Fibroblast of lung (primary cell): ENCODE data around the gene TSBP1. TPM values are rescaled to one million over a fixed set of nuclear protein-coding genes. Genes with fewer than 3 reads are reported as not detected.
A peak's percentile ranks its signal among the peaks of the same experiment; 100 is the strongest.

Experiments used
- DNase-seq, 2 donors: peaks; one replicate each; pipeline versions ENCODE4 v3.0.0 to v3.0.0-alpha.2; 2010; ENCODE audit warnings: low read depth in 2 of 2
- H2AFZ ChIP-seq: 2 replicates; pipeline ENCODE4 v1.5.1; 2012; ENCODE audit warnings: low read length, control low read depth, inconsistent platforms
- H3K27ac ChIP-seq: 2 replicates; pipeline ENCODE4 v1.5.1; 2011; ENCODE audit warnings: low read length, control low read depth; ENCODE audit not compliant: insufficient read depth
- H3K27me3 ChIP-seq: 2 replicates; pipeline ENCODE4 v1.5.1; 2011; ENCODE audit warnings: mild to moderate bottlenecking, low read length; ENCODE audit not compliant: control insufficient read depth, insufficient read depth
- H3K36me3 ChIP-seq: 2 replicates; pipeline ENCODE4 v1.5.1; 2011; ENCODE audit warnings: low read length; ENCODE audit not compliant: control insufficient read depth, insufficient read depth
- H3K4me1 ChIP-seq: 2 replicates; pipeline ENCODE4 v1.5.1; 2011; ENCODE audit warnings: low read length; ENCODE audit not compliant: control insufficient read depth, insufficient read depth; ENCODE audit errors: extremely low read depth
- H3K4me2 ChIP-seq: 2 replicates; pipeline ENCODE4 v1.5.1; 2011; ENCODE audit warnings: low read length, control low read depth; ENCODE audit not compliant: insufficient read depth; ENCODE audit errors: extremely low read depth
- H3K4me3 ChIP-seq, 4 experiments: fragments of 200-600 bp in 1 of 4; sonication (generic) in 1 of 4; replicated peaks in 1 of 4; 2 replicates each; pipeline ENCODE4 v1.5.1; 2011 to 2016; ENCODE audit warnings: low read length in 4 of 4, low read depth in 3 of 4, mild to moderate bottlenecking in 3 of 4, control low read depth in 2 of 4, inconsistent platforms in 1 of 4, mixed read lengths in 1 of 4; ENCODE audit not compliant: insufficient read depth in 1 of 4; ENCODE audit errors: control extremely low read depth in 1 of 4
- H3K79me2 ChIP-seq: 2 replicates; pipeline ENCODE4 v1.5.1; 2012; ENCODE audit warnings: mild to moderate bottlenecking, low read length, inconsistent platforms; ENCODE audit not compliant: control insufficient read depth, insufficient read depth
- H3K9ac ChIP-seq: 2 replicates; pipeline ENCODE4 v1.5.1; 2011; ENCODE audit warnings: mild to moderate bottlenecking, low read length, control low read depth; ENCODE audit not compliant: insufficient read depth
- H3K9me3 ChIP-seq: 2 replicates; pipeline ENCODE4 v1.5.1; 2012; ENCODE audit warnings: low read depth, low read length; ENCODE audit not compliant: control insufficient read depth, insufficient read depth
- H4K20me1 ChIP-seq: 2 replicates; pipeline ENCODE4 v1.5.1; 2011; ENCODE audit warnings: low read length; ENCODE audit not compliant: control insufficient read depth, insufficient read depth; ENCODE audit errors: extremely low read depth
- CTCF ChIP-seq, 2 donors: IDR thresholded peaks in 1 of 2; conservative IDR thresholded peaks in 1 of 2; 1 replicate in 1 of 2; 2 replicates in 1 of 2; pipeline ENCODE4 v1.5.1; 2011 to 2012; ENCODE audit warnings: low read length in 2 of 2, control low read depth in 1 of 2, inconsistent platforms in 1 of 2, low read depth in 1 of 2, mild to moderate bottlenecking in 1 of 2
- EZH2 ChIP-seq: IDR thresholded peaks from 2 replicates; pipeline ENCODE4 v1.5.1; 2012; ENCODE audit warnings: low read length, control low read depth, mild to moderate bottlenecking; ENCODE audit errors: missing control alignments
- polyA plus RNA-seq, 2 donors: library from polyadenylated mRNA; depleted of rRNA in 1 of 2; stranded (reverse) in 1 of 2; unstranded in 1 of 2; fragments of >200 nt; gene quantifications; 2 replicates each; pipeline ENCODE4 v1.2.1, GENCODE V29; 2011 to 2012; ENCODE audit warnings: missing spikeins in 1 of 2
- total RNA-seq: library from RNA; depleted of rRNA; stranded (reverse); fragments of >200 nt; gene quantifications from 2 replicates; pipeline ENCODE4 v1.2.1, GENCODE V29; 2014

The TSBP1 gene
- total and polyA plus RNA-seq, 2 donors (not counting 1 experiment from before 2014, with no cell fraction given): not detected

GRCh38 chr6:32413427-32414047, 41.8 kb upstream of the TSBP1 start:
- no peak overlapping the region for H3K27ac ChIP-seq
- no peaks in the 10 kb centered on the region for H3K36me3 ChIP-seq
- no peak overlapping the region for H3K4me3 ChIP-seq
- peak; percentile 62 to 74 for DNase-seq
- no peak overlapping the region for H2AFZ ChIP-seq
- H3K4me2 ChIP-seq: no peak overlapping the region
- no peaks in the 10 kb centered on the region for H3K4me1 ChIP-seq
- H3K9me3 ChIP-seq: no peaks in the 10 kb centered on the region
- peaks cover 13% of the 10 kb centered on the region for H3K27me3 ChIP-seq
- TF ChIP-seq EZH2: no peak
- TF ChIP-seq CTCF (conservative IDR thresholded peaks at IDR 0.05 in 1 of 2, IDR thresholded peaks at IDR 0.05 in 1 of 2; ENCODE audit: low read depth in 1 of 2, low read length in 2 of 2): peak; percentile 84 to 97
- no peak overlapping the region for H3K9ac ChIP-seq
- no peaks in the 10 kb centered on the region for H4K20me1 ChIP-seq
- H3K79me2 ChIP-seq: no peaks in the 10 kb centered on the region

GRCh38 chr6:32411566-32412327, 40.0 kb upstream of the TSBP1 start:
- no peak for DNase-seq
- Histone ChIP-seq H3K9ac (no peak overlapping the region), H3K36me3 (no peaks in the 10 kb centered on the region), H3K9me3 (no peaks in the 10 kb centered on the region), H2AFZ (no peak overlapping the region), H4K20me1 (no peaks in the 10 kb centered on the region), H3K27me3 (peaks cover 19% of the 10 kb centered on the region), H3K4me2 (no peak overlapping the region), H3K4me1 (no peaks in the 10 kb centered on the region), H3K27ac (no peak overlapping the region), H3K4me3 (no peak overlapping the region), H3K79me2 (no peaks in the 10 kb centered on the region)
- TF ChIP-seq CTCF (conservative IDR thresholded peaks at IDR 0.05 in 1 of 2, IDR thresholded peaks at IDR 0.05 in 1 of 2; ENCODE audit: low read depth in 1 of 2, low read length in 2 of 2): no peak
- no peak for TF ChIP-seq EZH2

- Histone ChIP-seq H3K4me1 (no peaks in the 10 kb centered on the region), H3K27me3 (peaks cover 13% of the 10 kb centered on the region), H3K4me3 (no peak overlapping the region), H3K79me2 (no peaks in the 10 kb centered on the region), H2AFZ (no peak overlapping the region), H3K9ac (no peak overlapping the region), H3K36me3 (no peaks in the 10 kb centered on the region), H4K20me1 (no peaks in the 10 kb centered on the region), H3K9me3 (no peaks in the 10 kb centered on the region), H3K4me2 (no peak overlapping the region), H3K27ac (no peak overlapping the region)
- no peak for DNase-seq
- no peak for TF ChIP-seq EZH2
- TF ChIP-seq CTCF (conservative IDR thresholded peaks at IDR 0.05 in 1 of 2, IDR thresholded peaks at IDR 0.05 in 1 of 2; ENCODE audit: low read depth in 1 of 2, low read length in 2 of 2): no peak
Measured at GRCh38 chr6:32410906-32411305, 39.2 kb upstream of the TSBP1 start.
